ENCODE results near the gene INAFM2. TPM values are rescaled to one million over a fixed set of nuclear protein-coding genes. Genes with fewer than 3 reads are reported as not detected.

INAFM2 gene
- total and polyA plus RNA-seq, 2 donors (not counting 3 experiments of a cell fraction or from before 2014, with no cell fraction given) = 10.4 to 24.1 TPM

DNA sequence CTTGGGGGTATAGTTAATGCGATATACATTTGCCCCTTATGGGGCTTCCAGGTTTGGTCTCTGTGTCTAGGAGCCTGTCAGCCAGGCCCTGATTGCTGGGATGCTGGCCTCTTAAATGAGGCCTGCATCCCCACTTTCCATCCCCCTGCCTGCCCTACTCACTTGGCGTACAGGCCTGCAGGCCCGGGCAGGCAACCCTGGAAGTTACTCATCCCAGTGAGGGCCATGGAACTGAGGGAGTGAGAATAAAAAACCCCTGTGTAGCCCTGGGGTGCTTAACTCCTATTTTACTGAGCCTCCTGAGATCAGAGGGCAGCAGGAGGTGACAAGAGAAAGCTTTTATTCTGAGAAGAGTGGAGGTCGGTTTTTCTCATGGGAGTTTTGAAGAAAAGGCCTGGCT lies 36.5 kb downstream of the INAFM2 start:
- Histone ChIP-seq H3K27ac (ENCODE audit: insufficient read depth, low read depth, low read length) (no peak overlapping the region), H3K9ac (replicated peaks; ENCODE audit: extremely low read depth, insufficient read depth, low read length) (no peak overlapping the region), H2AFZ (ENCODE audit: low read depth, low read length) (no peak overlapping the region), H3K4me1 (ENCODE audit: control insufficient read depth, extremely low read depth, insufficient read depth, low read length) (peaks cover 8% of the 10 kb centered on the region), H3K9me1 (replicated peaks; ENCODE audit: control insufficient read depth, extremely low read depth, insufficient read depth, low read length) (no peaks in the 10 kb centered on the region), H3K79me2 (ENCODE audit: control insufficient read depth, insufficient read depth, low read length) (no peaks in the 10 kb centered on the region), H3K27me3 (ENCODE audit: control insufficient read depth in 2 of 2, insufficient read depth in 2 of 2, low read length in 2 of 2) (peaks cover 6 to 9% of the 10 kb centered on the region in 2 experiments), H4K20me1 (replicated peaks; ENCODE audit: control insufficient read depth, extremely low read depth, insufficient read depth, low read length) (no peaks in the 10 kb centered on the region), H3K36me3 (ENCODE audit: control insufficient read depth in 2 of 2, extremely low read depth in 1 of 2, insufficient read depth in 2 of 2, low read length in 2 of 2) (no peaks in the 10 kb centered on the region), H3K9me3 (replicated peaks; ENCODE audit: control insufficient read depth, insufficient read depth, low read length) (no peaks in the 10 kb centered on the region), H3K4me2 (ENCODE audit: insufficient read depth, low read length) (no peak overlapping the region), H3K4me3 (replicated peaks in 1 of 3; ENCODE audit: insufficient read depth in 1 of 3, low read depth in 1 of 3, low read length in 3 of 3) (no peak overlapping the region)
- no peak for FAIRE-seq
- TF ChIP-seq POLR2A (IDR thresholded peaks at IDR 0.05; ENCODE audit: low read depth, low read length) = no peak
- TF ChIP-seq EZH2 (IDR thresholded peaks at IDR 0.05; ENCODE audit: borderline replicate concordance, low read depth, low read length, severe bottlenecking) = no peak
- TF ChIP-seq JUN (IDR thresholded peaks at IDR 0.05; ENCODE audit: borderline replicate concordance, insufficient read depth, insufficient read length, low read depth) = no peak
- TF ChIP-seq POLR2AphosphoS5 (IDR thresholded peaks at IDR 0.05; ENCODE audit: insufficient read depth, low read depth, low read length) = no peak
- no peak for TF ChIP-seq FOS (IDR thresholded peaks at IDR 0.05; ENCODE audit: borderline replicate concordance, insufficient read depth, low read length)
- TF ChIP-seq, protein P1, sequence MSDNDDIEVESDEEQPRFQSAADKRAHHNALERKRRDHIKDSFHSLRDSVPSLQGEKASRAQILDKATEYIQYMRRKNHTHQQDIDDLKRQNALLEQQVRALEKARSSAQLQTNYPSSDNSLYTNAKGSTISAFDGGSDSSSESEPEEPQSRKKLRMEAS (IDR thresholded peaks at IDR 0.05; ENCODE audit: insufficient read depth, insufficient read length) = no peak
- TF ChIP-seq, protein P2, sequence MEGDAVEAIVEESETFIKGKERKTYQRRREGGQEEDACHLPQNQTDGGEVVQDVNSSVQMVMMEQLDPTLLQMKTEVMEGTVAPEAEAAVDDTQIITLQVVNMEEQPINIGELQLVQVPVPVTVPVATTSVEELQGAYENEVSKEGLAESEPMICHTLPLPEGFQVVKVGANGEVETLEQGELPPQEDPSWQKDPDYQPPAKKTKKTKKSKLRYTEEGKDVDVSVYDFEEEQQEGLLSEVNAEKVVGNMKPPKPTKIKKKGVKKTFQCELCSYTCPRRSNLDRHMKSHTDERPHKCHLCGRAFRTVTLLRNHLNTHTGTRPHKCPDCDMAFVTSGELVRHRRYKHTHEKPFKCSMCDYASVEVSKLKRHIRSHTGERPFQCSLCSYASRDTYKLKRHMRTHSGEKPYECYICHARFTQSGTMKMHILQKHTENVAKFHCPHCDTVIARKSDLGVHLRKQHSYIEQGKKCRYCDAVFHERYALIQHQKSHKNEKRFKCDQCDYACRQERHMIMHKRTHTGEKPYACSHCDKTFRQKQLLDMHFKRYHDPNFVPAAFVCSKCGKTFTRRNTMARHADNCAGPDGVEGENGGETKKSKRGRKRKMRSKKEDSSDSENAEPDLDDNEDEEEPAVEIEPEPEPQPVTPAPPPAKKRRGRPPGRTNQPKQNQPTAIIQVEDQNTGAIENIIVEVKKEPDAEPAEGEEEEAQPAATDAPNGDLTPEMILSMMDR (IDR thresholded peaks at IDR 0.05; ENCODE audit: extremely low read depth in 1 of 2, insufficient read depth in 1 of 2, low read depth in 1 of 2, low read length in 2 of 2) = no peak
- no peak for TF ChIP-seq MYC (IDR thresholded peaks at IDR 0.05; ENCODE audit: low read depth, low read length)
- intact Hi-C loops (cut with micrococcal nuclease) (no loop called here), dilution Hi-C loops (cut with MboI; ENCODE audit: extremely low pct_ligation_motif_present, low sequenced_read_pairs) (no loop called here)
- no TSS peak for BruUV-seq (replicated peaks)
- DNase-seq (ENCODE audit: low read depth, low spot score) = no peak
- ChIA-PET POLR2A (no interaction called here), CTCF (no interaction called here)
